ENCODE measurements around the gene FGFR2.

Gene FGFR2

GRCh38 chr10:121484401-121484800 lies 113.8 kb downstream of the FGFR2 start:
- no peak for DNase-seq

GRCh38 chr10:121481180-121481579 lies 117.1 kb downstream of the FGFR2 start:
- no peak for DNase-seq

GRCh38 chr10:121478556-121478955 lies 119.7 kb downstream of the FGFR2 start:
- no peak for DNase-seq

GRCh38 chr10:121469797-121470606 lies 128.2 kb downstream of the FGFR2 start:
- DNase-seq: no peak

- no peak for DNase-seq
Measured at GRCh38 chr10:121468726-121469125, 129.5 kb downstream of the FGFR2 start.

GRCh38 chr10:121466424-121466823 lies 131.8 kb downstream of the FGFR2 start:
- no peak for DNase-seq

- DNase-seq: no peak
Measured at GRCh38 chr10:121465215-121465614, 133.0 kb downstream of the FGFR2 start.

GRCh38 chr10:121464517-121464916 lies 133.7 kb downstream of the FGFR2 start:
- DNase-seq: no peak

- no peak for DNase-seq
Measured at GRCh38 chr10:121462955-121463354, 135.3 kb downstream of the FGFR2 start.

- no peak for DNase-seq
Measured at GRCh38 chr10:121462281-121462680, 136.0 kb downstream of the FGFR2 start.

- DNase-seq: no peak
Measured at GRCh38 chr10:121461307-121461706, 136.9 kb downstream of the FGFR2 start.

GRCh38 chr10:121460733-121461132 lies 137.5 kb downstream of the FGFR2 start:
- DNase-seq: no peak

GRCh38 chr10:121459622-121460453 lies 138.4 kb downstream of the FGFR2 start:
- DNase-seq: no peak

GRCh38 chr10:121459279-121459621 lies 139.0 kb downstream of the FGFR2 start:
- no peak for DNase-seq

- DNase-seq: no peak
Measured at GRCh38 chr10:121457729-121458128, 140.5 kb downstream of the FGFR2 start.

GRCh38 chr10:121455377-121455776 lies 142.9 kb downstream of the FGFR2 start:
- no peak for DNase-seq

- no peak for DNase-seq
Measured at GRCh38 chr10:121454781-121455180, 143.5 kb downstream of the FGFR2 start.

GRCh38 chr10:121453160-121453559 lies 145.1 kb downstream of the FGFR2 start:
- no peak for DNase-seq

GRCh38 chr10:121452581-121452980 lies 145.7 kb downstream of the FGFR2 start:
- no peak for DNase-seq

- no peak for DNase-seq
Measured at GRCh38 chr10:121450247-121450646, 148.0 kb downstream of the FGFR2 start.

- DNase-seq: no peak
Measured at GRCh38 chr10:121449482-121449924, 148.7 kb downstream of the FGFR2 start.

- no peak for DNase-seq
Measured at GRCh38 chr10:121448766-121449421, 149.3 kb downstream of the FGFR2 start.

GRCh38 chr10:121444520-121445165 lies 153.6 kb downstream of the FGFR2 start:
- no peak for DNase-seq

All from CD4-positive, alpha-beta T cell treated with Interleukin-4 for 1 hour (primary cell).